GM18502 (cell line): ENCODE data around the gene CCDC112.

Source experiments
- ATAC-seq: cut with Tn5 transposase; IDR thresholded peaks from one replicate; pipeline ENCODE4 v1.9.1; 2021; ENCODE audit warnings: mild to moderate bottlenecking; ENCODE audit not compliant: unreplicated experiment, poor library complexity

CCDC112 gene

GRCh38 chr5:115296124-115297022, at the start of gene CCDC112:
Gene CCDC112 (minus strand): TSS chr5:115296654. CDS start chr5:115296543, 111 bp downstream.
- peak; percentile 89 for ATAC-seq

- ATAC-seq, result no peak
These were observed 48.9 kb upstream of the CCDC112 start for GRCh38 chr5:115345344-115345743.

- ATAC-seq, result no peak
These were observed 47.4 kb upstream of the CCDC112 start for GRCh38 chr5:115343855-115344254.

- no peak for ATAC-seq
These were observed 46.3 kb upstream of the CCDC112 start for GRCh38 chr5:115342590-115343377.

GRCh38 chr5:115341745-115342144, 45.3 kb upstream of the CCDC112 start:
- ATAC-seq, result no peak

- no peak for ATAC-seq
These were observed 42.4 kb upstream of the CCDC112 start for GRCh38 chr5:115338851-115339250.

GRCh38 chr5:115337882-115338281, 41.4 kb upstream of the CCDC112 start:
- ATAC-seq, result no peak

GRCh38 chr5:115336964-115337363, 40.5 kb upstream of the CCDC112 start:
- no peak for ATAC-seq

- no peak for ATAC-seq
These were observed 39.8 kb upstream of the CCDC112 start for GRCh38 chr5:115336201-115336720.

GRCh38 chr5:115335301-115335700, 38.8 kb upstream of the CCDC112 start:
- ATAC-seq, result no peak

- no peak for ATAC-seq
These were observed 36.7 kb upstream of the CCDC112 start for GRCh38 chr5:115333164-115333563.

GRCh38 chr5:115330830-115331229, 34.4 kb upstream of the CCDC112 start:
- no peak for ATAC-seq

GRCh38 chr5:115329475-115329874, 33.0 kb upstream of the CCDC112 start:
- ATAC-seq, result no peak

- peak; percentile 52 for ATAC-seq
These were observed 32.3 kb upstream of the CCDC112 start for GRCh38 chr5:115328617-115329274.

GRCh38 chr5:115325296-115325959, 29.0 kb upstream of the CCDC112 start:
- no peak for ATAC-seq

- no peak for ATAC-seq
These were observed 27.6 kb upstream of the CCDC112 start for GRCh38 chr5:115324021-115324420.

GRCh38 chr5:115322729-115323128, 26.3 kb upstream of the CCDC112 start:
- ATAC-seq, result no peak

GRCh38 chr5:115321309-115321708, 24.9 kb upstream of the CCDC112 start:
- ATAC-seq, result no peak

- ATAC-seq, result no peak
These were observed 24.1 kb upstream of the CCDC112 start for GRCh38 chr5:115320515-115320914.

- no peak for ATAC-seq
These were observed 23.6 kb upstream of the CCDC112 start for GRCh38 chr5:115320006-115320405.
